Activated CD4-positive, alpha-beta T cell treated with anti-CD3 and anti-CD28 coated beads, Interleukin-2, amount 50 U/mL, for 48 hours (primary cell): Measurements from ENCODE around the gene DHRS2.
A peak's percentile ranks its signal among the peaks of the same experiment; 100 is the strongest.

Experiments used
- DNase-seq, 2 experiments: peaks; one replicate each; pipeline ENCODE4 v3.0.0-alpha.2; 2020

The DHRS2 gene

GRCh38 chr14:23613242-23614070 lies 22.7 kb upstream of the DHRS2 start:
- no peak for DNase-seq

- no peak for DNase-seq
Measured at GRCh38 chr14:23614395-23614828, 21.8 kb upstream of the DHRS2 start.

GRCh38 chr14:23615856-23616255 lies 20.3 kb upstream of the DHRS2 start:
- no peak for DNase-seq

GRCh38 chr14:23617539-23617938 lies 18.6 kb upstream of the DHRS2 start:
- DNase-seq, result no peak

- no peak for DNase-seq
Measured at GRCh38 chr14:23618415-23618988, 17.7 kb upstream of the DHRS2 start.

- DNase-seq, result no peak
Measured at GRCh38 chr14:23620177-23620702, 15.9 kb upstream of the DHRS2 start.

GRCh38 chr14:23621204-23621931 lies 14.8 kb upstream of the DHRS2 start:
- DNase-seq, result no peak

- DNase-seq, result no peak
Measured at GRCh38 chr14:23621932-23622730, 14.0 kb upstream of the DHRS2 start.

- DNase-seq, result no peak
Measured at GRCh38 chr14:23622990-23623389, 13.2 kb upstream of the DHRS2 start.

GRCh38 chr14:23623962-23624361 lies 12.2 kb upstream of the DHRS2 start:
- DNase-seq, result no peak

- no peak for DNase-seq
Measured at GRCh38 chr14:23624830-23625404, 11.2 kb upstream of the DHRS2 start.

GRCh38 chr14:23626946-23627345 lies 9.2 kb upstream of the DHRS2 start:
- DNase-seq, result no peak

- DNase-seq, result no peak
Measured at GRCh38 chr14:23627961-23628360, 8.2 kb upstream of the DHRS2 start.

- no peak for DNase-seq
Measured at GRCh38 chr14:23629204-23629603, 7.0 kb upstream of the DHRS2 start.

- DNase-seq, result no peak
Measured at GRCh38 chr14:23629832-23630396, 6.2 kb upstream of the DHRS2 start.

- DNase-seq, result no peak
Measured at GRCh38 chr14:23630687-23631086, 5.5 kb upstream of the DHRS2 start.

- no peak for DNase-seq
Measured at GRCh38 chr14:23631234-23631633, 4.9 kb upstream of the DHRS2 start.

GRCh38 chr14:23631702-23632460 lies 4.3 kb upstream of the DHRS2 start:
- DNase-seq, result peak; percentile 73 to 81

GRCh38 chr14:23632461-23633159 lies 3.6 kb upstream of the DHRS2 start:
- DNase-seq, result no peak

- DNase-seq, result no peak
Measured at GRCh38 chr14:23633160-23633701, 2.9 kb upstream of the DHRS2 start.
